HUES64 (cell line): Measurements from ENCODE around the gene RNF212.

Experiments
- H3K27ac ChIP-seq: 2 replicates; pipeline ENCODE4 v1.7.0; 2013; ENCODE audit warnings: low read depth, low read length, inconsistent platforms
- H3K27me3 ChIP-seq: 2 replicates; pipeline ENCODE4 v1.6.1; 2013; ENCODE audit warnings: mild to moderate bottlenecking, low read length; ENCODE audit not compliant: insufficient read depth
- H3K36me3 ChIP-seq: 2 replicates; pipeline ENCODE4 v1.6.1; 2013; ENCODE audit warnings: mild to moderate bottlenecking, low read length; ENCODE audit not compliant: insufficient read depth
- H3K4me1 ChIP-seq: 2 replicates; pipeline ENCODE4 v1.6.1; 2013; ENCODE audit warnings: mild to moderate bottlenecking, low read length, moderate library complexity; ENCODE audit not compliant: insufficient read depth
- H3K4me3 ChIP-seq: 2 replicates; pipeline ENCODE4 v1.5.1; 2013; ENCODE audit warnings: mild to moderate bottlenecking, low read length, moderate library complexity
- H3K9ac ChIP-seq: 2 replicates; pipeline ENCODE4 v1.6.1; 2013; ENCODE audit warnings: mild to moderate bottlenecking, low read depth, low read length
- H3K9me3 ChIP-seq: 2 replicates; pipeline ENCODE4 v1.6.1; 2013; ENCODE audit warnings: low read depth, low read length; ENCODE audit not compliant: insufficient read depth
- WGBS: fragments of 150-250, 120-280 bp; methylation state at CpG from one replicate; pipeline ENCODE4 v1.1.7; 2013; ENCODE audit warnings: missing lambda C conversion rate; 5-methylcytosine and 5-hydroxymethylcytosine counted together

Gene RNF212

DNA sequence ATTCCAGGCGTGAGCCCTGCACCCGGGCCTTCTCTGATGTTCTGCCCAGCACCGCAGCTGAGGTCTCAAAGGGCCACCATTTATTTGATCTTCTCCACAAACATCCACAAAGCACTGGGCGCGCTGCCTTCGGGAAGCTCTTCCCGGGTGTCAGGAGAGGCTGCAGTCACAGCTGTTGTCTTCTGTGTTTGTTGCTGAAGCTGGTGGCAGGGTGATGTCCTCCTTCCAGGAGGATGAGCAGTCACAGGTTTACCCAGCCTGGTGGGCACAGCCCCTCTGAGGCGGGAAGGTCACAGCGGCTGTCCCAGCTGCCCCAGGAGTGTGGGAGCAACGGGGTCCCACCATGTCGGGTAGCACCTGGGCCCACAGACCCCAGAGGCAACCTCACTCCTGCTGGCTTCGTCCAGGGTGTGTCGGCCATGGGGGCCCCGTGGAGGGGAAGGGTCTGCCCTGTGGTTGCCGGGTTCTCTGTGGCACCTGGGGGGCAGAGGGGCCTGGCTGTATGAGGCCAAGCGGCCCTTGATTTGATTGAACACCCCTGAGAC, 74.3 kb downstream of the RNF212 start:
- 92% methylated on average over 16 of the region's 16 CpGs for WGBS
- no peak overlapping the region for H3K27ac ChIP-seq
- H3K27me3 ChIP-seq = peaks cover under 1% of the 10 kb centered on the region; the same call in 1 of the 2 replicates
- no peak overlapping the region for H3K4me3 ChIP-seq
- H3K36me3 ChIP-seq = no peaks in the 10 kb centered on the region
- H3K9me3 ChIP-seq = no peaks in the 10 kb centered on the region
- H3K9ac ChIP-seq = no peak overlapping the region
- H3K4me1 ChIP-seq = peaks cover 16% of the 10 kb centered on the region

DNA sequence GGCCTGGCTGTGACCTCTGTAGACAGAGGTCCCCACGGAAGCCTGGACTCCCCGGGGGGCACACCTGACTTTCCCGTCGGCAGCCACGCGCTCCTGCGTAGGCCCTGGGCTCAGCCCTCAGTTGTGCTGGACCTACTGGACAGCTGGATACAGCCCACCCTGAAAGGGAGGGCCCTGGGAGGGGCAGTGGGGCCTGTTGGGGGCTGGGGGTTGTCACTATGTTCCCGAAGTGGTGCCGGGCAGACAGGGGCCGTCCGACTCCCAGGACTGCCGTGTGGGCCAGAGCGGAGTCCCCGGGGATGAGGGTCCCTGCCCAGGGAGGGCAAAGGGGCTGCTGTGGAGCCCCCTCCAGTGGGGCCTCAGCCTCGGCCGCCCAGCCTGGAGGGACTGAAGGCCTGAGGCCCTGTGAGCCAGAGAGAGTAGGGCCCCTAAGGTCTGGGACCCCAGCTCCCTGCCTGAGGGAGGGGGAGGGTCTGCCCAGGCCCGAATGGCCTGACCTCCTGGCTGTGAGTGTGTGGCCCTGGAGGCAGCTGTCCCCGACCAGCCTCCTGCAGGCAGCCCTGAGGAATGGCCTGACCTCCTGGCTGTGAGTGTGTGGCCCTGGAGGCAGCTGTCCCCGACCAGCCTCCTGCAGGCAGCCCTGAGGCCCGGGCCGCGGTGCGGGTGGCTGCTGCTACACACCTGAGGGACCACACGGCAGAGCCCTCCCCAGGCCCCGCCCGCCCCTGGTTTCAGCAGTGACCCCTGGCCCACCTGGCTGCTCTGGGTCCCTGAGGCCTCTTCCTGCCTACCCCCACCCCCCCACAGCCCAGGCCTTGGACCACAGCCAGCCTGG, 76.2 kb downstream of the RNF212 start:
- H3K9ac ChIP-seq = no peak overlapping the region
- 86% methylated on average over 26 of the region's 26 CpGs for WGBS

DNA sequence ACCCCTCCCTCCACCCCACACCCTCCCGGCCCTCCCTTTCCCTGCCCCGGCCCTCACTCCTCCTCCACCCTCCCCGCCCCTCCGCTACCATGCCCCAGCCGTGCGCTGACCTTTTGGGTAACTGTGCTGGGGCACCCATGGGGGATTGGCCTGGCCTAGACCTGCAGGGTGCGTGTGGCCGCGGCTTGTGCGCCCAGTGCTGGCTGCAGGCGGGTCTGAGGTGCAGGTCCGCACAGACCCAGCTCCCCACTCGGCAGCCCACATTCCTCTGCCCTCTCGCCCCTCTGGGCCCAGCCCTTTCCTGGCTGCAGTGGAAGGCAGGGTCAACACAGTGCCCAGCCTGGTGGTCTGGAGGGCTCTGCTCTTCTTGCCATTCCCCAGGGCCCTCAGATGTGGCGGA, 77.3 kb downstream of the RNF212 start:
- peaks cover 4% of the 10 kb centered on the region; the same call in 1 of the 2 replicates for H3K4me1 ChIP-seq
- H3K27ac ChIP-seq = no peak overlapping the region
- no peaks in the 10 kb centered on the region; the same call in 1 of the 2 replicates for H3K27me3 ChIP-seq
- H3K9me3 ChIP-seq = no peaks in the 10 kb centered on the region
- H3K4me3 ChIP-seq = no peak overlapping the region
- H3K36me3 ChIP-seq = no peaks in the 10 kb centered on the region
- H3K9ac ChIP-seq = no peak overlapping the region
- 91% methylated on average over 15 of the region's 15 CpGs for WGBS

More for the DNA sequence above, 76.2 kb downstream of the RNF212 start:
- H3K9me3 ChIP-seq = no peaks in the 10 kb centered on the region
- H3K36me3 ChIP-seq = no peaks in the 10 kb centered on the region
- no peak overlapping the region for H3K27ac ChIP-seq
- no peaks in the 10 kb centered on the region; the same call in 1 of the 2 replicates for H3K27me3 ChIP-seq
- peaks cover 9% of the 10 kb centered on the region; the same call in 1 of the 2 replicates for H3K4me1 ChIP-seq
- H3K4me3 ChIP-seq = no peak overlapping the region

DNA sequence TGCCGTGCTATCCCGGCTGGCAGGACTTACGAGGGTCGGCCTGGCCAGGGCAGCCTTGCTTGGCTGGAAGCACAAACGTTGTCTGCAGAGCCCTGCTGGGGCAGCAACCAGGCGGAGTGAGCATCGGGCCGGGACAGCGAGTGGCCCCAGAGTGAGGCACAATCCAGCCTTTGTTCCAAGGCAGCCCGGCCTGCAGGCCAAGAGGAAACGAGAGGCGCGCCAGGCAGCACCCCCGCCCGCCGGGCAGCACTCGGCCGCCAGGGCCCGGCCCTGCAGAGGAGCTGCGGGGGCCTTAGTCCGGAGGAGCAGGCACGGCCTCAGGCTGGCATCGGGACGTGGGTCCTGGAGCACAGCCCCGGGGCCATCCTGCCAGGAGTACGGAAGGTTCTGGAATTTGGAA, 77.9 kb downstream of the RNF212 start:
- WGBS = 95% methylated on average over 26 of the region's 26 CpGs
- H3K27ac ChIP-seq = no peak overlapping the region
- no peaks in the 10 kb centered on the region; the same call in 1 of the 2 replicates for H3K27me3 ChIP-seq
- no peak overlapping the region for H3K9ac ChIP-seq
- peaks cover 4% of the 10 kb centered on the region for H3K4me1 ChIP-seq
- no peaks in the 10 kb centered on the region for H3K36me3 ChIP-seq
- H3K9me3 ChIP-seq = no peaks in the 10 kb centered on the region
- H3K4me3 ChIP-seq = no peak overlapping the region

DNA sequence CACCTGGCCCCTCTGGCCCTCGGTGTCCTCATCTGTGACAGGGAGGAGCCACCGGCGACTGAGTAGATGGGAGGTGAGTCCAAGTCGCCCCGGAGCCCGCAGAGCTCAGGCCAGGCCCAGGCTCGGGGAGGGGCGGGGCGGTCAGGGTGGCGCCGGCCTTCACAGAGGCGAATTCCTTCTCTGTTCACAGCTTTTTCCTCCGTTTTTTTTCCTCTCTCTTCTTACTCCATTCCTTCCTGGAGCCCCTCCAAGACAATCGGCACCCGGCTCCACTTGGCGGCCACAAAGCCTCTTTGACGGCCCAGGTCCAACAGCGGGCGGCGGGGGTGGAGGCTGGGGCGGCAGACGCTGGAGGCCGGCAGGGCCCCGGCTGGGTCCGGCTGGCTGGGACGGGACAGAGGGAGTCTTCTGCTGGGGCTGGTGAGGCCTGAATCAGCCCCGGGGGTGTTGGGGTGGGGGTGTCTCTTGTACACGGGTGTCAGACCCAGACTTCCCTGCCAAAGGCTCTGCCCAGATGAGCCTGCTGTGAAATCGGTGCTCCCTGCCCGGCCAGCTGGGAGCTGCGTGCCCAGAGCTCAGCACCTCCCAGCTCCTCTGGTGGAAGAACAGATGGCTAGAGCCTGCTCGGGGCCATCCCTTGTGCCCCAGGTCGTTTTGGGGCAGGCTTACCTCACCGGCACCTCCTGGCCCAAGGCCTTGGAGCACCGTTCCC, 79.4 kb downstream of the RNF212 start:
- Histone ChIP-seq H3K9ac (no peak overlapping the region), H3K4me3 (no peak overlapping the region), H3K4me1 (no peaks in the 10 kb centered on the region; the same call in 1 of the 2 replicates), H3K9me3 (no peaks in the 10 kb centered on the region), H3K36me3 (no peaks in the 10 kb centered on the region), H3K27me3 (no peaks in the 10 kb centered on the region; the same call in 1 of the 2 replicates), H3K27ac (no peak overlapping the region)
- 89% methylated on average over 35 of the region's 35 CpGs for WGBS

DNA sequence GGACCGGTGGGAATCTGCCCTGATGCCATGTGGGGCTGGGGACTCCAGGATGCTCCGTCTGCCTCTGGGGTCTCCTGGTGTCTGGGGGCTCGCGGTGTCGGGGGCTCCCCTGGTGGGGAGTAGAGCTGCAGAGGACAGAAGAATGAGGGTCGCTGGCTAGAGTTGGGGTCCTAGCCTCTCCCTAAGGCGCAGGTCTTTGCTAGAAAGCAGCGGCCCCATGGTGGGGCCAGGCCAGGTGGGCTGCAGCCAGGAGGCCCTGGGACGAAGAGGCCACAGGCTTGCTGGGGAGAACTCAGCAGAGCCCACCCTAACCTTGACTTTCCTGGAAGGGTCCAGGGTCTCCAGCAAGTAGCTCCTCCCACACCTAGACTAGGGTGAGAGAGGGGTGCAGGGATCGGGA, 80.5 kb downstream of the RNF212 start:
- Histone ChIP-seq H3K36me3 (no peaks in the 10 kb centered on the region), H3K27ac (no peak overlapping the region), H3K9ac (no peak overlapping the region), H3K27me3 (no peaks in the 10 kb centered on the region), H3K4me1 (no peaks in the 10 kb centered on the region; the same call in 1 of the 2 replicates), H3K4me3 (no peak overlapping the region), H3K9me3 (no peaks in the 10 kb centered on the region)
- 94% methylated on average over 10 of the region's 10 CpGs for WGBS

DNA sequence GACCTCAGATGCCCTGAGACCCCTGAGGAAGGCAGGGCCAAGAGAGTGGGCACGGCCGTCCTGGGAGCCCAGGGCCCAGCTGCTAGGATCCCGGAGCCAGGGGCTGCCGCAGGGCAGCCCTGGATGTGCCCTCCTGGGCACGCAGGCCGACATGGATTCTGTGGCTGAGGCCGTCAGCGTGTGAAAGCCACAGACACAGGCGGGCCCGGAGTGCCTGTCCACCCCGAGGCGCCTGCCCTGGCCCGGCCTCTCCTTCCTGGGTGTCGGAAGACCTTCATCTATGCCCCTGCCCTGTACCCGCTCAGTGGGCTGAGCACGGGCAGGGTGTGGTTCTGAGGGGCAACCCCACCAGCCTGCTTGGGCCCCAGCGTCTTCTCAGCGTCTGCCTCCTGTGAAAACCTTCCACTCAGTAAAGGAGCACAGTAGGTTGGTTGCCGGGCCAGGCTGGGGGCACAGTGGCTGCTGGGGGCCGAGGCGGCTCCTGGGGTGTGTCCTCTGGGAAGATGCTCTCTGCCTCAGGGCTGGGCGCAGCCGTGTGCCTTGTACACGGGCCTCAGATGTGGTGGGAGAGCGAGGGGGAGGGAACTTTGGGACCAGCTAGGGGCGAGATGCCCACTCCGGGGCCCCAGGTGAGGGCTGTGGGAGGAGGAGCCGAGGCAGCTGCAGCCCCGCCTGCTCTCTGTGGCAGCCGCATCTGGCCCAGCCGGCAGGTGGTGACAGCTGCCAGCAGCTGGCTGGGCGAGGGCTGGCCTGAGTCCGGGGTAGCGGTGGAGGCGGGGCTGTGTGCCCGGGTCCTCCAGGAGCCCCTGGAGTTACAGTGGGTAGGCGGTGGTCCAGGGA, 81.2 kb downstream of the RNF212 start:
- no peaks in the 10 kb centered on the region; the same call in 1 of the 2 replicates for H3K4me1 ChIP-seq
- whole genome bisulfite sequencing = 87% methylated on average over 37 of the region's 37 CpGs
- H3K4me3 ChIP-seq = no peak overlapping the region
- H3K27me3 ChIP-seq = no peaks in the 10 kb centered on the region
- H3K27ac ChIP-seq = no peak overlapping the region
- H3K9me3 ChIP-seq = no peaks in the 10 kb centered on the region
- no peaks in the 10 kb centered on the region for H3K36me3 ChIP-seq
- no peak overlapping the region for H3K9ac ChIP-seq

DNA sequence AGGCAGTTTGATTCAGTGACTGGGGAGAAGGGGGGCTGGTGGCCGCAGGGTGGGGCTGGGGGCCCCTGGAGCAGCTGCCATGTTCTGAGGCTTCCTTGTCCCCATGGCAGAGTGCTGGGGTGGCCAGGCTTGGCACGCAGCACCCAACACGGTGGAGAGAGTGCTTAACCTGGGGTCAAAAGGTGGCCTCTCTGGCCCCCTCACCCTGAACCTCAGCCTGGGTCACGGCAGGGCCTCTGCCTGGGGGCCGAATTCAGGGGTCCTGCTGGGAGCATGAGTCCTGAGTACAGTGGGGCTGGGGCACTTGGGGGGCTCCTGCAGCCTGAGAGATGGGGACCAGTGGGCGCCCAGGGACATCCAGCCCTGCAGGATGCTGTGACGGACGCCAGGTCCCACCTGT, 82.0 kb downstream of the RNF212 start:
- no peaks in the 10 kb centered on the region for H3K9me3 ChIP-seq
- no peak overlapping the region for H3K27ac ChIP-seq
- WGBS = 87% methylated on average over 8 of the region's 8 CpGs
- H3K36me3 ChIP-seq = no peaks in the 10 kb centered on the region
- H3K27me3 ChIP-seq = no peaks in the 10 kb centered on the region
- H3K9ac ChIP-seq = no peak overlapping the region
- H3K4me1 ChIP-seq = no peaks in the 10 kb centered on the region; the same call in 1 of the 2 replicates
- H3K4me3 ChIP-seq = no peak overlapping the region

DNA sequence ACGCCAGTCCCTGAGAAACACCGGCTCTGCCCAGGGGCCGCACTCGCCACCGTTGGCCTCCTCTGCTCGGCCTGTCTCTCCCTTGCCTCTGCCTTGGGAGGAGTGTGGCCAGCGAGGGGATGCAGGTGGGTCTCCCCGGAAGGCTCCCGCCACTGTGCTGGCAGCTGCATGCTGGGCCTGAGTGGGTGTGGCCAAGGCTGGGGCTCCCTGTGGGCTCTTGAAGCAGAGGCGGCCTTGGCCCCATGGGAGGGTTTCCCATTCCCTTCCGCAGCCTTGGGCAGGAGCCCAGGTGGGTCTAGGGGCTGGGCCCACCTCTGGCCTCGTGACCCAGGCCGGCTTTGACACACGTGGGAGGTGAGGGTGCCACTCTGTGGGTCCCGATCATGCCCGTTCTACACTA, 82.8 kb downstream of the RNF212 start:
- Histone ChIP-seq H3K4me1 (no peaks in the 10 kb centered on the region; the same call in 1 of the 2 replicates), H3K36me3 (peaks cover 6% of the 10 kb centered on the region), H3K9me3 (no peaks in the 10 kb centered on the region), H3K27me3 (no peaks in the 10 kb centered on the region), H3K9ac (no peak overlapping the region), H3K27ac (no peak overlapping the region), H3K4me3 (no peak overlapping the region)
- WGBS = 82% methylated on average over 16 of the region's 16 CpGs

DNA sequence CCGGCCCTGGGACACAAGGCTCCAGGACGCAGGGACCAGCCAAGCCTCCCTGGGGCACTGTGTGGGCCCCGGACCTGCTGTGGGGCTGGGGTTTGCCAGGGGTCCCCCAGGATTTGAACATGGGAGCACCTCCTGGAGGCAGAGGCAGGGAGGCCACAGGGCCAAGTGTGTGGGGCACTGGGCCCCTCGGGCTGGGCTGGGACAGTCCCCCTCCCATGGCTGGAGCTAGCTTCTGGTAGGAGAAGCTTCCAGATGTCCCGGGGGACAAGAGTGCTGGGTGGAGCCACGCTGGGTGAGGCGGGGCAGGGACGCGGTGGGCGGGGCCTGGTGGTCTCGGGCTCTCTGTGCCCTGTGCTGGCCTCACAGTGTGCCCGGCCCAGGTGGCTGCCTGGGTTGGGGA, 83.3 kb downstream of the RNF212 start:
- Histone ChIP-seq H3K4me3 (no peak overlapping the region), H3K27me3 (no peaks in the 10 kb centered on the region), H3K9me3 (no peaks in the 10 kb centered on the region), H3K9ac (no peak overlapping the region), H3K36me3 (peaks cover 12% of the 10 kb centered on the region), H3K4me1 (no peaks in the 10 kb centered on the region; the same call in 1 of the 2 replicates), H3K27ac (no peak overlapping the region)
- 76% methylated on average over 12 of the region's 12 CpGs for whole genome bisulfite sequencing
